HG02870 (cell line): ENCODE measurements around the gene ARID2.

ENCODE experiments used
- ATAC-seq: cut with Tn5 transposase; IDR thresholded peaks from one replicate; pipeline ENCODE4 v1.9.1; 2021; ENCODE audit warnings: mild to moderate bottlenecking, moderate library complexity; ENCODE audit not compliant: unreplicated experiment

ARID2 gene

DNA sequence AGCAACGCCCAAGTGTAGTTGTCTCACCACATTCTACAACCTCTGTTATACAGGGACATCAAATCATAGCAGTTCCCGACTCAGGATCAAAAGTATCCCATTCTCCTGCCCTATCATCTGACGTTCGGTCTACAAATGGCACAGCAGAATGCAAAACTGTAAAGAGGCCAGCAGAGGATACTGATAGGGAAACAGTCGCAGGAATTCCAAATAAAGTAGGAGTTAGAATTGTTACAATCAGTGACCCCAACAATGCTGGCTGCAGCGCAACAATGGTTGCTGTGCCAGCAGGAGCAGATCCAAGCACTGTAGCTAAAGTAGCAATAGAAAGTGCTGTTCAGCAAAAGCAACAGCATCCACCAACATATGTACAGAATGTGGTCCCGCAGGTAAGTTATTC is 123.0 kb downstream of the ARID2 start:
- no peak for ATAC-seq

DNA sequence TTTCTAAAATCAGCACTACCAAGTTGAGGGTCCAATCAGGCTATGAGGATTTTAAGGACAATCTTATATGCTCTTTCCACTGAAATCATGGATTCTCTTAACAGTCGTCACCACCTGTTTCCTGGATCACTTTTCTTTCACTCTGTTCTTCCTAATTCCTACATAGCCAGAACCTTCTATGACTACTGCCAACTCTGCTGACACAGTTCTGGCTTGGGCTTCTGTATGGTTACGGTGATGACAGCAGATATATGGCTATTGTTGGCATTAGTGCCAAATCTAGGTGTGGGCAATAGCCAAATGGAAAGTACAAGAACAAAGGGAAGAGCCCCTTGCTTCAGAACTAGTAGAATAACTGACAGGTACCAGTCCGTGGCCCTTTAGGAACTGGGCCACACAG is 124.0 kb downstream of the ARID2 start:
- ATAC-seq: no peak

DNA sequence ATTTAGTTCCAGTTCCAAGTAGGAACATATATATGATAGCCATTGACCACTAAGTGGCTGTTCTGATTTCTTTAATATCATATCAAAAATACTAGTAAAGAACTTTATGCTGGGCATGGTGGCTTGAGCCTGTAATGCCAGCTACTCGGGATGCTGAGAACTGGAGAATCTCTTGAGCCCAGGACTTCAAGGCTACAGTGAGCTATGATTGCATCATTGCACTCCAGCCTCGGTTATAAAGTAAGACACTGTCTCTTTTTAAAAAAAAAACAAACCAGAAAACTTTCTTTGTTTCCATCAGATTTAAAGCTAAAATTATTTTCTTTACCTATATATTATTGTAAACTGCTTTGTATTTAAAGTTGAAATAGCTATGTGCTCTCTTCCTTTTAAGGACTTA is 133.8 kb downstream of the ARID2 start:
- ATAC-seq: no peak

DNA sequence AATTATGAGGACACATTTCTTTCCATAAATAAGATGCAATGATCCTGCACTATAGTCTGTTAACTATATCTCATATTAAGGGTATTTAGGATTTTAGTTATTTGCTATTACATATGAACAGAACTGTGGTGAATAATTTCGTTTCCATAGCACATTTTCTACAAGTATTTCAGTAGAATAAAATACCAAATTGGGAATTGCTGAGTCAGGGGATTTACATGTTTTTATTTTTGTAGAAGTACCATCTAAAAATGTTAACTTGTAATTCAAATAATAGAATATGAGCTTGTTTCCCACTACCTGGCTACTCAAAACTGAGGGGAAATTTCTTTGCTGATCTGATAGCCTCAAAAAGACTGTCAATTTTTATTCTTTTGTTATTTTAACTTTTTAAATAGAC is 136.8 kb downstream of the ARID2 start:
- no peak for ATAC-seq

DNA sequence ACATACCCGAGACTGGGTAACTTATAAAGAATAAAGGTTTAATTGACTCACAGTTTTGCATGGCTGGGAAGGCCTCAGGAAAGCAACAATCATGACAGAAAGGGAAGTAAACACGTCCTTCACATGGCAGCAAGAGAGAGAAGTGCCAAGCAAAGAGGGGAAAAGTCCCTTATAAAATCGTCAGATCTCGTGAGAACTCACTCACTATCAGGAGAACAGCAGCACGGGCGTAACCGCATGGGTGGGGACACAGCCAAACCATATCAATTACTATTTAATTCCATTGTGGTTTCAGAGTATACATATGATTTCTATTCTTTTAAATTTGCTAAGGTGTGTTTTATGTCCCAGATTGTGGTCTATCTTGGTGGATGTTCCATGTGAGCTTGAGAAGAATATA is 142.9 kb downstream of the ARID2 start:
- no peak for ATAC-seq

DNA sequence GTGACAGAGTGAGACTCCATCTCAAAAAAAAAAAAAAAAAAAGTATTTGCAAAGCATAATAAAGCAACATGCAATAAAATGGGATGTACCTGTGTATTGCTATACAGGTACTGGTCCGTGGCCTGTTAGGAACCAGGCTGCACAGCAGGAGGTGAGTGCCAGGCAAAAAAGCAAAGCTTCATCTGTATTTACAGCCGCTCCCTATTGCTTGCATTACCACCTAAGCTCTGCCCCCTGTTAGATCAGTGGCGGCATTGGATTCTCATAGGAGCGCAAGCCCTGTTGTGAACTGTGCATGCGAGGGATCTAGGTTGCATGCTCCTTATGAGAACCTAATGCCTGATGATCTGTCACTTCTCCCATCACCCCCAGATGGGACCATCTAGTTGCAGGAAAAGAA is 147.6 kb downstream of the ARID2 start:
- ATAC-seq: no peak

DNA sequence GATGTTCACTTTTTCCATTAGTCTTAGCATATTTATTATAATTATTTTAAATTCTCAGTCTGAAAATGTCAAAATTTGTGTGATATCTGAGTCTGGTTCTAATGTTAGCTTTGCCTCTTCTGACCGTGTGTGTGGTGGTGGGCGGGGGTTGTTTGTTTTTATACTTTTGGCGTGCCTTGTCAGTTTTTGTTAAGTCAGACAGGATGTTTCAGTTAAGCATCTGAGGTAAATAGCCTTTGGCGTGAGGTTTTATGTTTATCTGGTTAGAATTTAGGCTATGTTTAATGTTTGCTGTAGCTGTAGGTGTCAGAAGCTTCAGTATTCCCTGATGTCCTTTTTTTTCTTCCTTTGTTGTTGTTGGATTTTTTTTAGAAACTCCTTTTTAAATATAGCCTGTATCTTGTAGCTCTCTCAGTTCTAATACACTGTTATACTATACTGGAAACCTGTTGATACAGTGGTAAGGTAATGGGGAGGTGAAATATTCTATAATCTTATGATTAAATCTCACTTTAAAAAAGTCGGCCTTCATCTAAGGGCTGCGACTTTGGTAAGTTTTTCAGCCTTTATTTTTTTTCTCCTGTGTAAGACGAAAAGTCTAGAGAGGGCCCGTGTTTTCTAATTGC is 149.2 kb downstream of the ARID2 start:
- no peak for ATAC-seq

DNA sequence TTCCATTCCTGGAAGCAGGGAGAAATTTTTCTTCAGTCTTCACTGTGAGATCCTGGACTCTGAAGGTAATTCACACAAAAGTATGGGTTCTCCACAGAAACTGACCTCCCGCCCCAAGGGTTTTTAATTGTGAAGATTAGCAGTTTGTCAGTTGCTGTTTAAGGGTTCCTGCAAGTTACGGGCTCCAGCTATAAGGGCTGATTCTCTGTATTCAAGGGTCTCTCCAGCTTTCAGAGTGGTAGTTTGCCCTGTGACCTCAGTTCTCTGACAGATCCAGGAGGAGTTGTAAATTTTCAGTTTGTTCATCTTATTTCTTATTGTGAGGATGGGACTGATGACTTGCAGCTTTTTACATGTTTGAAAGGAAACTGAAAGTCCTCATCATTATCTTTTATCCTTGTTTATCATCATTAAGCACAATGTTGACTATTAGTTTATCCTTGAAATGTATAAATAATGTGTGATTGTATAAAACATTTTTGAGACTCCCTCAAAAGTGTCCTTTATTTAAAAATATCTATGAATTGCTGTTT is 149.9 kb downstream of the ARID2 start:
- no peak for ATAC-seq

DNA sequence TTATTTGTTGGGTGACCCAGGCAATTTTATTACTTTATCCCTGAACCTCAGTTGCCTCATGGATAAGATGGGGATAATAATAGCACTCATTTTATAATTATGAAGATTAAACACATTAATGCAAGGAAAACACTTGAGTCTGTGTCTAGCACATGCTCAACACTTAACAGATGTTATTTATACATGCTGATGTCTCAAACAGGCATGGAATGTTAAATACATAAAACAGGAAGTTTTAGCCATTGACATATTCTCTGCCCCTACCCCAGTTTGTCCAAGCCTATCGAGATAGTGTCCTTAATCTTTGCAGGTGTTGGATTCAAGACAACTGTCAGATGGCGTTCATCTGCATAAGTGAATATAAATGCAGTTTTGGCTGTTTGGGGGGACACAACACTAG is 151.0 kb downstream of the ARID2 start:
- ATAC-seq: no peak

DNA sequence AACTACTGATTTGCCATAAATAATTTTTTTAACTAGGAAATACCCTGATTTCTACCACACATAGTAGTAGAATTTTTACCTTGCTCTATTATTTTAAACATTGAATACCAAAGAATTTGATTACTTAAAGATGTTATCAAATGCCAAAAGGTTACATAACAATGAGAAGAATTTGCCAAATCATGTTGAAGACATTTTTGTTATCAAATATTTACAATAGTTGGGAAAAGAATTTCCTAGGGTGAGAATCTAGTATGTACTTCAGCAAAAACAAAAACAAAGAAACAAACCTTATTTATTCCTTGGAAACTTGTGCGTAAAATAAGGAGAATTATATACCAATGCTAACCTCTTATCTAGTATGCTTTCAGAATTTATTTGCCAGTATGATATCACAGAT is 153.7 kb downstream of the ARID2 start:
- ATAC-seq: no peak

DNA sequence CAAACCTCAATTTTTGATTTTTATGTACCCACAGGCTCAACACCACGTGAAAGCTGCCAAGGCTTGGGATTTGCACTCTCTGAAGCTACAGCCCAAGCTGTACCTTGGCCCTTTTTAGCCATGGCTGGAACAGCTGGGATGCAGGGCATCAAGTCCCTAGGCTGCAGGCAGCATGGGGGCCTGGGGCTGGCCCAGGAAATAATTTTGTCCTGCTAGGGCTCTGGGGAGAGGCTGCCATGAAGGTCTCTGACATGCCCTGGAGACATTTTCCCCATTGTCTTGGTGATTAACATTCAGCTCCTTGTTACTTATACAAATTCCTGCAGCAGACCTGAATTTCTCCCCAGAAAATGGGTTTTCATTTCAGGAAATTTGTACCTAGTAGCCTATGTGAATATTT is 157.2 kb downstream of the ARID2 start:
- no peak for ATAC-seq

DNA sequence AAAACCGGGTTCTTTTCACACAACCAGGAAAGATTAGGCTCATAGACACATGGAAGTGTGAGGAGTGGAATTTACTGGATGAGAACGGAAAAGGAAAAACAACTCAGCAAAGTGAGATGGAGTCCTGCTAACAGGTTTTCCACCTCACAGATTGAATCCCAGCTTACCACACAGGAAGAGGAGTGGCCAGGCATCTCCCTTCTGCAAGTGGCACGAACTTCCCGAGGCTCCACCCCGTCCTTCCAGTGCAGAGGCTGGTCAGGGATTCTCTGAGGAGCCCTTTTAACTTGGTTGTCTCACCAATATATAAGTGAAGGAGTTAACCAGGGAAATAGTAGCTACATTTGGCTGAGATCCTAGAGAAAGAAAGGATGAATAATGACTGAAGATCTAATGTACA is 158.0 kb downstream of the ARID2 start:
- no peak for ATAC-seq

DNA sequence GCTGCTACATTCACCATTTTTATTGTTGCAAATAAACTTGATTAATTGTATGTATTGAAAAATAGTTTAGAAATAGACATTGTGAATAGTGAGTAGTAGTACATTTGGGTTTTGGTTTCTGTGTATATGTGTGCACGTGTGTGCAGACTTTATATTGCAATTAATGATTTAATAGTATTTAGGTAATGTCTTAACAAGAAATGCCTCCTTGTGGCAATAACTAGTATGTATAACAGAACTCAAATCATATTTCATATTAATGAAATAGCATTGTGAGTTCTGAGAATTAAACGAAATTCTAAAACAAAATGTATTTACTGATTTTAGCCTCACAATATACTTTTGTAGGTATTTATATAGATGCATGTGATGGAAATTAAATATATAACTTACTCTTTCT is 160.8 kb downstream of the ARID2 start:
- ATAC-seq: no peak

DNA sequence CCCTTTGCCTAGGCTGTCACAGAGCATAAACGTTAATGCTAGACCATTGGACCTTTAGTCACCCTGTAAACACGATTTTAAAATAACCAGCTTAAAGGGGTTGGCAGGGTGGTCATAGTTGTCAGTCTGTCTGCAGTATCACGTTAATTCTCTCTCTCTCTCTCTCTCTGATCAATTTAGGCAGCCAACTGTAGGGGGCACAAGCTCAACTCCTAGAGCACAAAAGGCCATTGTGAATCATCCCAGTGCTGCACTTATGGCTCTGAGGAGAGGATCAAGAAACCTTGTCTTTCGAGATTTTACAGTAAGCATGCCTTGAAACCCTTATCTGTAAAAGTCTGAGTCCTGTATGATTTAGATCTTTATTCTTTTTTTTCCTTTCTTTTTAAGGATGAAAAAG is 163.7 kb downstream of the ARID2 start:
- ATAC-seq: no peak

DNA sequence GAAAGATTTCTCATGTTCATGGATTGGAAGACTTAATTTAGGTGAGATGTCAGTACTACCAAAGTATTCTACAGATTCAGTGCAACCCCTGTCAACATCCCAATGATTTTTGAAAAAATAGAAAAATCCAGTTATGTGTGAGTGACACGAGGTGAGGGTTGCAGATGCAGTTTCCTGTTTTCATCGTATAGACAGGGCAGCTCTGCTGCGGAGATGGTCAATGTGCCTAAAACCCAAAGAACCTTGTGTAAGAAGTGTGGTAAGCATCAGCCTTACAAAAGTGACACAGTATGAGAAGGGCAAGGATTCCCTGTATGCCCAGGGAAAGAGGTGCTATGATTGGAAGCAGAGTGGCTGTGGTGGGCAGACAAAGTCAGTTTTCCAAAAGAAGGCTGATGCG is 166.5 kb downstream of the ARID2 start:
- no peak for ATAC-seq

DNA sequence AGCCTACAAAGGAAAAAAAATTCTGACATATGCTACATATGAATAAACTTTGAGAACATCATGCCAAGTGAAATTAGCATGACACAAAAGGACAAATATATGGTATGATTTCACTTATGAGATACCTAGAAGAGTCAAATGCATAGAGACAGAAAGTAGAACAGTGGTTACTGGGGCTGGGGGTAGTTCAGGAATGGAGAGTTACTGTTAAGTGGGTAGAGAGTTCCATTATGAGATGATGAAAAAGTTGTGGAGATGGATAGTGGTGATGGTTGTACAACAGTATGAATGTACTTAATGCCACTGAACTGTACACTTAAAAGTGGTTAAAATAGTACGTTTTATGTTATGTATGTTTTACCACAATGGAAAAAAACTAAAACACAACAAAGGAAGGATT is 168.6 kb downstream of the ARID2 start:
- no peak for ATAC-seq

DNA sequence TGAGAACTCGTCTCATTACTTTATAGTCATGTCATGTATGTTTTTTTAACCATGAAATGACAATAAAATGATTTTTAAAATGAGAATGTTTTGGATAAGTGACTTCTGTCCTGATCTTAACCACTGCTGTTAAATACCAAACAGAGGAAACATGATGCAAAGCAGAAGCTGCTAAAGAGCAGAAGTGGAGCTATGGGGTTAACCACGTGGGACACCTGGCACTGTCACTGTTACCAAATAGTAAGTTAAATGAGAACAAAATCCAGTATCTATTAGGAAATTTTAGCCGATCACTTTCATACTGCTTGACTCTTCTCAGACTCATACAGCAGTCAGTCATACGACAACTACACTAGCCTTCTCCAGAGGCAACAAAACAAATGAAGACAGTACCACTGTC is 178.4 kb downstream of the ARID2 start:
- ATAC-seq: peak; percentile 84

DNA sequence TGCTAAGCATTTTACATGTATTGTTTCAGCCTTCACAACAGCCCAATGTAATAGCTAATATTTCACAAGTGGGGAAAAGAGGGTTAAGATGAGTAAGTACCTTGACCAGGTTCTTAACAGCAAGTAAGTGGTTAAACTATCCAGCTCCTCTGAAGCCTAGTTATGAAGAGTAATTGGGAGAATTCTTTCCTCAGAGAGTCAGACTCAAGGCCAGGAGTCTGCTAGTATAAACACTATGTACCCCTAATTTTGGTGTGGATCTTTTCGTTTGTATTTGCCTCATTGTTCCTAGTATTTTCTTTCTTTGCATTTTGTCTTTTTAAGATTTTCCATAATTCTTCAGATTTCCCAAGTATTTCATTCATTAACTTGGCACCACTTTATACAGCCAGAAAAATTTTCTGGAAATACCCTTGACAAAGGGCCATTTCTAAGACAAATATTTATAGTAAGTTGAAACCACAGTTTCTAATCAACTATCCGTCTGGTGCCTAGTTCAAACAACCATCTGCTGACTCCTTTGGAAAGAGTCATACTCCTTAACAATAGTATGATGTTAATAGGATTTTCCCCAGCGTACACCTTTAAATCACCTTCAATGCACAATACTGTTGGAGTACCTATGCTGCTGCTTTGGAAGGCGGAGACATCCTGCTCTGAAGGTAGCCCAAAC is 179.7 kb downstream of the ARID2 start:
- ATAC-seq: no peak

DNA sequence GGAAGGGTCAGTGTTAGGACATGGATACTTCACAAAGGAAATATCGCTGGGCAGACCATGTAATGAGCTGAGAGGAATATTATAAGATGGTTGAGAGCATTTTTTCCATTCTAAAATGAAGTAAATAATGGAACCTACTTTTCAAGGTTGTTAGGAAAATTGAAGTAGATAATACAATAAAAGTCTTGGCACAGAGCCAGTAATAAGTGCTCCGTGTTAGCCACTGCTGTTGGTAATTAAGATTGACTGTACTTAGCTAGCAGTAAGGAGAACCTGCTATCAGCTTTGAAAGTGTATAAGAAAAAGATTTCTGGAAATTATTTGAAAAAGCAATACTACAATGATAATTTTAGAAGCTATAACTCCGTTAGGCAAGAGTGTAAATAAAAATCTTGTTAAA is 183.3 kb downstream of the ARID2 start:
- no peak for ATAC-seq

DNA sequence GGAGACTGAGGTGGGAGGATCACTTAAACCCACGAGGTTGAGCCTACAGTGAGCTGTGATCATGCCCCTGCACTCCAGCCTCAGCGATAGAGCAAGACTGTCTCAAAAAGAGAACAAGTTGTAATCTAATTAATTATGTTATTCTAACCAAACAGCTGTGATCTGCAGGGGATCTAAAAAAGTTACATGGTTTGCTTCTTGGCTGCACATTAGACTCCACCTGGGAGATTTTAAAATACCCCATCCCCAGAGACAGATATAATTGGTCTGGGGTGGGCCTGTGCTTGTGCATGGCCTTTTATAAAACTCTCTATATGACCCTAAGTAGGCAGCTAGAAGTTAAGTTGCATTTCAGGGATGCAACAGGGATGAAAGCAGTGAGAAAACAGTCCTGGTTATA is 184.1 kb downstream of the ARID2 start:
- no peak for ATAC-seq

DNA sequence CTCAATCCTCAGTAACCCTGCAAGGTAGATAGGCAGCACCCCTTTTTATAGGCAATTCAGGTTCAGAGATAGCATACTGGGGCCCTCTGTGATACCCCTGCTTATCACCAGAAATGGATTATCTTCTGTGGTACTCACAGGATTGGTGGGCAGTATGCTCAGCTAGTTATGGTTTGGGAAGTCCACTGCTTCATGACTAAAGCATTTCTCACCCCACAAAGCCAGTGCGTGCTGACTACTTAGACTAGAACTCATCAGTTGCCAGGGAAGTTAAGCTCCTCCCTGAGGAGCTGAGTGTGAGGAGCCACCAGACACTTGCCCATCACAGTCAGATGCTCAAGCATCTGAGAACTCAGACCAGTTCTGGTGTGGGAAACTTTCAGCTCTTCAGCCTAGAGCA is 184.6 kb downstream of the ARID2 start:
- ATAC-seq: peak; percentile 39

DNA sequence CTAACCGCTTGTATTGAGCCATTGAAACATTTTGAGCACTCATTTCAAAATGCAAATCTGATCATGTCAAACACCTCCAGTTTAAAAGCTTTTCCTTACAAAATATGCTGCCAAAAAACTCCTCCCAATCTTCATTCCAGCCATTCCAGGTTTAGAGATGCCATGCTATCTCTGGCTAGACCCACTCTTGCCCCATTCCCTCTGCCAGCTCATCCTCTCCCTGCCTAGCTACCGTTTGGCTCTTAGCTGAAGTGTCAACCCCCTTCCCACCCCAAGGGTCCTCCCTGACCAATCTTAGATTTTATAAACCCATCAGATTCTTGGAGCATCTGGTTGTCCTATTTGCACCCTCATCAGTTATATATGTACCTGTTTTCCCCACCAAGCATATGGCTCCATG is 185.9 kb downstream of the ARID2 start:
- no peak for ATAC-seq

DNA sequence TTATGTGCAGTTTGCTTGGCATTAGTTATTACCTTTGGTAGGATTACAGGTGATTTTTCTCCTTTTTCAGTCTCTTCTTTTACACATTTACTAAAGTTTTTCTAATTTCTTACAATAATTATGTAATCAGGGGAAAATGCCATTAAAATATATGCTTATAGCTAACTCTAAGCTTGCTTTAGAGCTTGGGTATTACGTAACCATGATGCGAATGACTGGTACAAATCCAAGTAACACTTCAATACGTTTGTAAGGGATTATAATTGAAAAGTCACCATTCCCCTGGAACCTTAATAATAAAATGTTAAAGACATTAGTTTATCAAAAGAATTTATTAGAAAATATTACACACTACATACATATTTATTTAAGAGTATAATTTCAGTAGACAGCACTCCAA is 189.3 kb downstream of the ARID2 start:
- ATAC-seq: no peak
